Measurements from ENCODE around the gene STAT3. TPM values are rescaled to one million over a fixed set of nuclear protein-coding genes. Genes with fewer than 3 reads are reported as not detected.
"Not testable (repeated sequence)": the region's sequence is repeated elsewhere in the genome, so short reads cannot be mapped to it uniquely, and the experiment has no call there.

Gene STAT3
- total RNA-seq, 2 donors from 2014 or later: 217 to 360 TPM

- Histone ChIP-seq H3K4me3 (no peak overlapping the region), H3K36me3 (peaks cover 65% of the 10 kb centered on the region)
- ATAC-seq (ENCODE audit: insufficient number of reproducible peaks, low FRiP score, low read depth): no peak
Observed at GRCh38 chr17:42322382-42323267, 65.6 kb downstream of the STAT3 start.

DNA sequence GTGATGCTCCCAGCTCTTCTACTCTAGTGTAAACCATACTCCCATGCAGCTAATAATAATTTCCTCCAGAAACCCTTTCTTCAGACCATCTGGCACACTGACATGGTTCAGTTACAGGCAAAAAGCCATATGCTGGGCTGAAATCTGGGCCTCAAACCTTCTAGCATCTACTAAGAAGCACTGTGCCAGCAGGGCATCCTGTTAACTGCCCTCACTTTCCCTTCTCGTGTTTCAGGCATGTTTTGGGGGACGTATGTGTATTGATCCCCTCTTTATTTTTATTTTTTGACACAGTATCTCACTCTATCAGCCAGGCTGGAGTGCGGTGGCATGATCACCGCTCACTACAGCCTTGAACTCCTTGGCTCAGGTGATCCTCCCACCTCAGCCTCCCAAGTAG is 66.7 kb downstream of the STAT3 start:
- H3K36me3 ChIP-seq: peaks cover 71% of the 10 kb centered on the region
- DNase-seq (ENCODE audit: low spot score) (no peak), ATAC-seq (ENCODE audit: insufficient number of reproducible peaks, low FRiP score, low read depth) (no peak)
- TF ChIP-seq, protein P1, sequence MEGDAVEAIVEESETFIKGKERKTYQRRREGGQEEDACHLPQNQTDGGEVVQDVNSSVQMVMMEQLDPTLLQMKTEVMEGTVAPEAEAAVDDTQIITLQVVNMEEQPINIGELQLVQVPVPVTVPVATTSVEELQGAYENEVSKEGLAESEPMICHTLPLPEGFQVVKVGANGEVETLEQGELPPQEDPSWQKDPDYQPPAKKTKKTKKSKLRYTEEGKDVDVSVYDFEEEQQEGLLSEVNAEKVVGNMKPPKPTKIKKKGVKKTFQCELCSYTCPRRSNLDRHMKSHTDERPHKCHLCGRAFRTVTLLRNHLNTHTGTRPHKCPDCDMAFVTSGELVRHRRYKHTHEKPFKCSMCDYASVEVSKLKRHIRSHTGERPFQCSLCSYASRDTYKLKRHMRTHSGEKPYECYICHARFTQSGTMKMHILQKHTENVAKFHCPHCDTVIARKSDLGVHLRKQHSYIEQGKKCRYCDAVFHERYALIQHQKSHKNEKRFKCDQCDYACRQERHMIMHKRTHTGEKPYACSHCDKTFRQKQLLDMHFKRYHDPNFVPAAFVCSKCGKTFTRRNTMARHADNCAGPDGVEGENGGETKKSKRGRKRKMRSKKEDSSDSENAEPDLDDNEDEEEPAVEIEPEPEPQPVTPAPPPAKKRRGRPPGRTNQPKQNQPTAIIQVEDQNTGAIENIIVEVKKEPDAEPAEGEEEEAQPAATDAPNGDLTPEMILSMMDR (IDR thresholded peaks at IDR 0.05): no peak
- no peak overlapping the region for H3K27ac ChIP-seq
- peaks cover 6 to 25% of the 10 kb centered on the region in 2 donors for H3K4me1 ChIP-seq (ENCODE audit: control insufficient read depth in 1 of 2, low read depth in 2 of 2)
- H3K9me3 ChIP-seq: no peaks in the 10 kb centered on the region
- no peak overlapping the region for H3K4me3 ChIP-seq
- no peaks in the 10 kb centered on the region for H3K27me3 ChIP-seq (replicated peaks; ENCODE audit: insufficient read depth)

More at GRCh38 chr17:42322382-42323267, 65.6 kb downstream of the STAT3 start:
- H3K4me1 ChIP-seq (ENCODE audit: control insufficient read depth in 1 of 2, low read depth in 2 of 2): peaks cover 6 to 25% of the 10 kb centered on the region in 2 donors
- peak; percentile 86 for DNase-seq (ENCODE audit: low spot score)
- no peaks in the 10 kb centered on the region for H3K9me3 ChIP-seq
- no peaks in the 10 kb centered on the region for H3K27me3 ChIP-seq (replicated peaks; ENCODE audit: insufficient read depth)
- TF ChIP-seq, protein P1 (IDR thresholded peaks at IDR 0.05): peak; percentile 99
- peak overlapping the region; percentile 21 to 27 for H3K27ac ChIP-seq

- H3K4me1 ChIP-seq (ENCODE audit: control insufficient read depth in 1 of 2, low read depth in 2 of 2); DNase-seq (ENCODE audit: low spot score); H3K4me3 ChIP-seq; H3K27ac ChIP-seq; ATAC-seq (ENCODE audit: insufficient number of reproducible peaks, low FRiP score, low read depth); H3K27me3 ChIP-seq (replicated peaks; ENCODE audit: insufficient read depth); H3K9me3 ChIP-seq: not testable (repeated sequence)
- H3K36me3 ChIP-seq: peaks cover 73% of the 10 kb centered on the region
Observed at GRCh38 chr17:42317967-42318366, 70.3 kb downstream of the STAT3 start.

DNA sequence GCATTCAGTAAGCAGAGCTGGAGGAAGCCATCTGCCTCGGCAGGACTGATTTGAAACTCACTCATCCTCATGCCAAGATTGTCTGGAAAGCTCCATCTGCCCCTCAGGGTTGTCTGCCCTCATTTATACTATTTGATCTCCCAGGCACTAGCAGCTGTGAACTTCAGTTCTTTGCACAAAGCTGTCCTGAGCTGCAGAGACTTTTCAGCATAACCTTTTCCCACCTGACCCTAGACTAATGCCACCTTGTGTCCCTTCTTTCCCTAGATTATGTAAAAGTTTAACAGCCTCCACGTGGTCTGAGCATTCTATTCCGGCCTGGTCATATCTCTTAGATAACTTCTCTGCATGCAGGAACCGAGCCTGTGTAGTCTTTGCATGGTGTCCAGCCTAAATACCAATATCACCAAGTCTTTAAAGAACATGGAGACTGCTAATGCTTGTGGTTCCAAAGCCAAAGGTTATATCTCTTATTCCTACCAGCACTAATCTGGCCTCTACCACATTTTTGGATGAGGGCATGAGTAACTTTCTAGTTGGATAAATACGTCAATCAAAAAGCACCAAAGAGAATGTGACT is 70.9 kb downstream of the STAT3 start:
- H3K4me3 ChIP-seq: no peak overlapping the region
- TF ChIP-seq, protein P1 (IDR thresholded peaks at IDR 0.05): no peak
- no peak for ATAC-seq (ENCODE audit: insufficient number of reproducible peaks, low FRiP score, low read depth)
- H3K36me3 ChIP-seq: peaks cover 71% of the 10 kb centered on the region
- H3K4me1 ChIP-seq (ENCODE audit: control insufficient read depth in 1 of 2, low read depth in 2 of 2): peaks cover 9 to 14% of the 10 kb centered on the region in 2 donors
- no peak overlapping the region for H3K27ac ChIP-seq
- no peaks in the 10 kb centered on the region for H3K27me3 ChIP-seq (replicated peaks; ENCODE audit: insufficient read depth)
- no peaks in the 10 kb centered on the region for H3K9me3 ChIP-seq
- no peak for DNase-seq (ENCODE audit: low spot score)

GRCh38 chr17:42316755-42317154 is 71.5 kb downstream of the STAT3 start:
- Histone ChIP-seq H3K4me3 (no peak overlapping the region), H3K4me1 (ENCODE audit: control insufficient read depth in 1 of 2, low read depth in 2 of 2) (peaks cover 15 to 20% of the 10 kb centered on the region in 2 donors)
- DNase-seq (ENCODE audit: low spot score): no peak

More at GRCh38 chr17:42316755-42317154, 71.5 kb downstream of the STAT3 start:
- Histone ChIP-seq H3K9me3 (no peaks in the 10 kb centered on the region), H3K27ac (no peak overlapping the region), H3K27me3 (replicated peaks; ENCODE audit: insufficient read depth) (no peaks in the 10 kb centered on the region), H3K36me3 (peaks cover 65% of the 10 kb centered on the region)
- TF ChIP-seq, protein P1 (IDR thresholded peaks at IDR 0.05): no peak
- ATAC-seq (ENCODE audit: insufficient number of reproducible peaks, low FRiP score, low read depth): no peak
